IPS-11a (cell line): ENCODE measurements around the gene EVC2.
"Not testable (repeated sequence)": the region's sequence is repeated elsewhere in the genome, so short reads cannot be mapped to it uniquely, and the experiment has no call there.

Experiments used
- H3K4me3 ChIP-seq: one replicate; pipeline ENCODE4 v1.5.1; 2013; ENCODE audit warnings: low read depth, low read length, control low read depth

The EVC2 gene

DNA sequence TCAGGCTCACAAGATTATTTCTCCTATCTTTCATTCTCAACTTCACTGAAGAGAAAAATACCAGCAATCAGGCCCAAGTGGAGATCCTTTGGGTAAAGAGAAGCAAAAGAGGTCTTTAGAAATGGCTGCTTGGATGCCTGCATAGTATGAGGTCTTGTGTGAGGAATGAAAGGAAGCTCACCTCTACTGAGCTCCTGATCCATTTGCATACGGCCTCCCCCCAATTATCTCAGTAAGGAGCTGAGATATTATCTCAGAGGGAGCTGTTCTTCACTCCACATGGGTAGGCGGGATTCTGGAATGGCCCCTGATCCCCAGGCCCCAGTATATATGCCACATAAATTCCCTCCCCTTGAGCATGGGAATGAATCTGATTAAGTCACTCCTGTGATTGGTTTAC lies 75.8 kb downstream of the EVC2 start:
- H3K4me3 ChIP-seq, result no peak overlapping the region

- H3K4me3 ChIP-seq, result no peak overlapping the region
Observed at GRCh38 chr4:5632066-5632440, 76.3 kb downstream of the EVC2 start.

DNA sequence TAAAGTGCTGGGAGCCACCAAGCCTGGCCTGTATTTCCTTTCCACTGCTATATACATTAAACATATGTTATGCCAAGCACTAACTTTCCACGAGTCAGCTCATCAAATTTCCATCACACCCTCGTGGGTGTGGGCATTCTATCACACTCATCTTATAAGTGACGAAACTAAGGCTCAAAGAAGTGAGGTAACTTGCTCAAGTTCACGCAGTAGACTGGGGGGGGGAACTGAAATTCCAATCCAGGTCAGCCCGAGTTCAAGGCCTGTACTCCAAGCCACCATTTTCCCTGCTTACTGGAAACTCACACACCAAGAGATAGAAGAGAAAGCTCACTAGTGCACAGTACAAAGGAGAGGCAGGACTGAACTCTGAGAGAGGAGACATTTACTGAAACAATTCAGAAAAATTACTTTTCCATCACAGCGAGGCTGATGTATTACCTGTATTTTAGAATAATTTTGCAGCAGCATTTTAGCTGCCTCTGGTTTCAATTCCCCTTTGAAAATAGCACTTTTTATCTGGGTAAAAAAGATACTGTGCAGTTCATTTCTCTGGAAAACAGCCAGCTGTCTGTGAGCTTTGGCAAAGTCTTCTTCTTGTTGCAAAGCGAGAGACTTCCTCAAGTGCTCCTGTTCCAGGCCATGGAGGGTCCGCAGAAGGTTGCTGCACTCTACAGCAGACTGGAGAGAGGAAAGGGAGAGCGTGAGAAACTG lies 76.8 kb downstream of the EVC2 start:
- no peak overlapping the region for H3K4me3 ChIP-seq

DNA sequence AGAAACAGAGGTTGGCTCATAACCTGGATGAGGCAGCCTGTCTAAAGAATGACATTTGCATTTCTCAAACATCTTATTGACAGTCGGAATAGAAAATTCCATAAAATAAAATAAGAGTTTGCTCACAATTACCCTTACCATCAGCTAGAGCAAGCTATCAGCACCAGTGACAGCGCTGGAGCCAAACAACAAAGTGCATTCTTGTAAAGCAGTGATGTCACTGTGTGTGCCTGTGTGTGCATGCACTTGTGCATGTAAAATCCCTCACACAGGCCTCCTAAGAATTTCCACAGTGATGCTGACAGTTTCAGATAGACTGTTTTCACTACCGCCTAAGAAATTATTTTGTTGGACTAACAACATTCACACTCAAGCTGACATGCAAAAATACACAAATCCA lies 77.6 kb downstream of the EVC2 start:
- no peak overlapping the region for H3K4me3 ChIP-seq

GRCh38 chr4:5629542-5629941 lies 78.8 kb downstream of the EVC2 start:
- no peak overlapping the region for H3K4me3 ChIP-seq

GRCh38 chr4:5626913-5627312 lies 81.4 kb downstream of the EVC2 start:
- H3K4me3 ChIP-seq, result no peak overlapping the region

GRCh38 chr4:5622596-5622995 lies 85.8 kb downstream of the EVC2 start:
- no peak overlapping the region for H3K4me3 ChIP-seq

DNA sequence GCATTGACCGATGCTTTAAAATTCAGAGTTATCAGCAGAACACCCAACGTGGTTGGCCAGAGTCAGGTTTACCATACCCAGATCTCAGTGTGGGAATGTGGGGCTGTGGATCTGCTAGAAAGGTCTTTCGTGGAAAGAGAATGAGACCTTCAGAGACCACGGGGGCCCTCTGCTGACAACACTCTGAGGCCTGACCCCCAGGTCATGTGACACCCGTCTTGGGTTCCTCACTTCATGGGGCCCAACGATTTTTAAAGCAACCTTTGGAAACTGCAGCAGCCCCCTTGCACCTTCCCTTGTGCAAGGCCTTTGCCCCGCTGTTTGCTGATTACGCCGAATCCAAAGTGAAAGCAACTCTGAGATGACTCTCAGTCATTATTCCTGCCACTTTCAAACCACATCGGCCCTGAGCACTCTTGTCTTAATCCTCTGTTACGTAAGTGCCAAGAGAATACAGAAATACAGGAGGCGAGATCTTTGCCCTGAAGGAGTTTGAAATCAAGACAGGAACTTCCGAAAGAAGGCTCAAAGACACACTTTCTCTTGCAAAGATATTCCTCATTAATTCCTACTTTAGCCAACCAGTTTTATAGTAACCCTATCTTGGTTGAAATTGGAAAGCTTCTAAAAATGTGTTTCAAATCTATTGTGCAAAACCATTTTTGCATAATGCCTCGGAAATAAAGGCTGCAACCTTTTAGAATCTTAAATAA lies 88.3 kb downstream of the EVC2 start:
- H3K4me3 ChIP-seq, result no peak overlapping the region

DNA sequence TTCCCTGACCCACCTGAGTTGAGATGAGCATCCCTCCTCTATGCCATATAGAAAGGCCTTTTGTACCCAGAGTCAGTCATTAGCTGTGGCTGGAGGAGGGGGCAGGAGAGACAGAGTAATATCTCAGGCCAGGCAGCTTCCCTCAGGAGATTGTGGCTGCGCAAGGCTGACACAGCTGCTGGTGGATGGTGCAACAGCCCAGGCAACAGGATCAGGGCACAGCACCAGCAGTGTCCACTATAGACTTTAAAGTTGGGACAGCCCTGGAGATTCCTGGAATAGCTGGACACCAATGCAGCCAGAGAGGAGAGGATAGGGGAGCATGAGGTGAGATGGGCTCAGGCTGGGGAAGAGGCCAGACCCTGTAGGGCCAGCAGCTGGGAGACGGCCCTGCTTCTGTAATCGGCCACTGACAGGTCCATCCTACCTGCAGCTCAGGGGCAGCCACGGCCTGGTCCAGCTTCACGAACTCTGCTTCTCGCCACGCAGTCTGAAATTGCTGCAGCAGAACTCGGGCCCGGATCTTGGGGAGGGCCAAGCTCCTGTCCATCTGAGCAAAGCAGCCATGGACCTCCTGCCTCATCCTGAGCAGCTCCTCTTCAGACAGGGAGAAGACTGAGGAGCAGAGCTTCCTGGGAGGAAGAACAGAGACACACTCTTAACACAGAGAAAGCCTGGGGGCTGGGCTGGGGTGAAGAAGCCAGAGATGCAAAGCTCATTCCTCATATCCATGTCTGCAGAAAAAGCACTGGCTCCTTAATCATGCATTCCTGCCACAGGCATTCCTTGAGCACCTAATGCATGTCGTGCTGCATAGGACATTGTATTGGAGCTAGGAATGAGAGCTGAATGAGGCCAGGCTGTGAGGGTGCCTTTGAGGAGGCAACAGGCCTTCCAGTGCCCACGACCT lies 90.1 kb downstream of the EVC2 start:
- H3K4me3 ChIP-seq, result no peak overlapping the region

- no peak overlapping the region for H3K4me3 ChIP-seq
Observed at GRCh38 chr4:5616331-5616950, 91.9 kb downstream of the EVC2 start.

DNA sequence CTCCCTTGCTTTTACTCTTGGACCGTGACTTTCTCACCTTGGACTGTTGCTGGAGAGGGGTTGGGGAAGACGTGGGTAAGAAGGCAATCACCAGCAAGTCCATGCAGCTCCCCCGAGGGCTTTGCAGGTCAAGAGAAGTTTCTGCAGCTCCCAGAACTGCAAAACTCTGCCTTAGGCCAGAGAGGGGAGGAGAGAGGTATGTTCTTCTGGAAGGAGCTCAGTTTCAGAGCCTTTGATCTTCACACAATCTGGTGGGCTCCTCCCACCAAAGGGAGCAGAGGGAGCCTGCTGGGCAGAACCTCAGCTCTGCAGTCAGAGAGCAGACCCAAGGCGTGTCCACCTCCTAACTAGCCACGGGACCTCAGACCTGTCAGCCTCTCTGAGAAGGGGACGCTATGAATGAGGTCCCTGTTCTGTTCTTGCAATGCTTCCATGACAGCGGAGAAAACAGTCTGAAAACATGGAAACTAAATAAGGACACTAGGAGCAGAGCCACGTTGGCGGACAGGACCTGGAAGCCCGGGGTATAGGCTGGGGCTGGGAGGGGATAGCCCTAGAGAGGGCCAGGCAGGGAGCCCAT lies 92.8 kb downstream of the EVC2 start:
- H3K4me3 ChIP-seq, result no peak overlapping the region

- H3K4me3 ChIP-seq, result no peak overlapping the region
Observed at GRCh38 chr4:5611750-5612149, 96.6 kb downstream of the EVC2 start.

DNA sequence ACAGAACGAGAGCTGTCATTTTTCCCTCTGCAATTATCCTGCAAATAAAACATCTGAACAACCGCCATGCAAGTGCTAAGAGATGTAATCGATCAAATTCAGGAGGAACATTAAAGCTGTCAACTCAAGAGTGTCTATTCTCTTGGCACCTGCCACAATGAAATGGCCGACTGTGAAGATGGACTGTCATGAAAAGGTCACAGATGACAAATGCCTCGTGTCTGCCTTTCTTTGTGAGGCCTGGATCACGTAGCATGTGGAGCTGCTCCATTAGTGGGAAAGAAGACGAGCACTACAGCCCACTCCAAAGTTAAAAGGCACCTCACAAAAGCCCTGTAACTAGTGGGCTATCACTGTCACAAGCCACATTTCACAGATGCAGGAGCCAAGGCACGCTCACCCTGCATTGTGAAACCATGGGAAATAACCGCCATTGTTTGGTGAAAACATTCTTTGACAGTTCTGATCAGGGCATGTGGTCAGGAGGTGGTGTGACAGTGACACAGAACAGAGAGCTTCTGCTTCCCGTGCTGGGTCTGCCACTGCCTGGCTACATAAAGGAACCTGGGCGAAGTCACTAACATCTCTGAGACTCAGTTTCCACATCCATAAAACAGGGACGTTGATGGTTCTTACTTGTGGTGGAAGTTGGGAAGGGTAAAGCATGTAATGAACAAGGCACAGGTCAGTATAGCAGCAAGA lies 98.9 kb downstream of the EVC2 start:
- no peak overlapping the region for H3K4me3 ChIP-seq

GRCh38 chr4:5593828-5594227 lies 114.5 kb downstream of the EVC2 start:
- not testable (repeated sequence) for H3K4me3 ChIP-seq

- no peak overlapping the region for H3K4me3 ChIP-seq
Observed at GRCh38 chr4:5592272-5592671, 116.1 kb downstream of the EVC2 start.

- H3K4me3 ChIP-seq, result no peak overlapping the region
Observed at GRCh38 chr4:5589495-5589894, 118.9 kb downstream of the EVC2 start.

- H3K4me3 ChIP-seq, result no peak overlapping the region
Observed at GRCh38 chr4:5588046-5588445, 120.3 kb downstream of the EVC2 start.

DNA sequence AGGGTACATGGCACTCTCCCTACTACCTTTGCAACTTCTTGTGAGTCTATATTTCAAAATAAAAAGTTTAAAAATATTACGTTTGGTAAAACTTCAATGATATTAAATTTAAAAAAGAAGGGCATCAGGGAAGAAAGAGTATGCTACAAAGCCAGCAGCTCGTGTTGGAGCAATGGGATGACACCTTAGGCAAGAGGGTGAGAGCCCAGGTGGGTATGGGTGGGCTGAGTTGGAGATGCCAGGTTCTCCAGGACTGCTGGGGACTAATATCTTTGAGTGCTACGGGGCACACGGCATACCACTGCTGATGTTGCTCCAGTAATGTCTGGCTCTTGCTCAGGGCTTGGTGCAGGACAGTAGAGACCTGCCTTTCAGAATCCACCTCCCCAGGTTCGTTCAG lies 132.4 kb downstream of the EVC2 start:
- H3K4me3 ChIP-seq, result no peak overlapping the region

DNA sequence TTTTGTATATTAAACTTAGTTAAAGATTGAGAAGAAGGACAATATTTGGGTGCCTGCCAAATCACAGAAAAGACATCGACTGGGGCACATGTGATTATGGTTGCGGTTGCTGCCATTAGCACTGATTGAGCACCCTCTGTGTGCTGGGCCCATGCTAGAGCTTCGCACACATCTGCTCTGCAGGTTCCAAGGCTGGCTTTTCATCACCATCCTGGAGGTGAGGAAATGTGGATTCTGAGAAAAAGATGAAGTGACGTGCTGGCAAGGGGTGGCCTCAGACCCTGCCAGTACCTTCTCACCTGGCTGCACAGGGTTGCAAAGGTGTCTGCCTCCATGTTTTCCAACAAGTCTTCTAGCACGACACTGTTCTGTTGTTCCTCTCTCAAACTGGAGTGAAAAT lies 134.0 kb downstream of the EVC2 start:
- no peak overlapping the region for H3K4me3 ChIP-seq

- no peak overlapping the region for H3K4me3 ChIP-seq
Observed at GRCh38 chr4:5573965-5574364, 134.4 kb downstream of the EVC2 start.
